ENCODE data around the gene ALDH3A1. TPM values are rescaled to one million over a fixed set of nuclear protein-coding genes. Genes with fewer than 3 reads are reported as not detected.

The ALDH3A1 gene
- total and polyA plus RNA-seq, 2 of the 4 experiments (the other 2 are of a cell fraction) = not detected

DNA sequence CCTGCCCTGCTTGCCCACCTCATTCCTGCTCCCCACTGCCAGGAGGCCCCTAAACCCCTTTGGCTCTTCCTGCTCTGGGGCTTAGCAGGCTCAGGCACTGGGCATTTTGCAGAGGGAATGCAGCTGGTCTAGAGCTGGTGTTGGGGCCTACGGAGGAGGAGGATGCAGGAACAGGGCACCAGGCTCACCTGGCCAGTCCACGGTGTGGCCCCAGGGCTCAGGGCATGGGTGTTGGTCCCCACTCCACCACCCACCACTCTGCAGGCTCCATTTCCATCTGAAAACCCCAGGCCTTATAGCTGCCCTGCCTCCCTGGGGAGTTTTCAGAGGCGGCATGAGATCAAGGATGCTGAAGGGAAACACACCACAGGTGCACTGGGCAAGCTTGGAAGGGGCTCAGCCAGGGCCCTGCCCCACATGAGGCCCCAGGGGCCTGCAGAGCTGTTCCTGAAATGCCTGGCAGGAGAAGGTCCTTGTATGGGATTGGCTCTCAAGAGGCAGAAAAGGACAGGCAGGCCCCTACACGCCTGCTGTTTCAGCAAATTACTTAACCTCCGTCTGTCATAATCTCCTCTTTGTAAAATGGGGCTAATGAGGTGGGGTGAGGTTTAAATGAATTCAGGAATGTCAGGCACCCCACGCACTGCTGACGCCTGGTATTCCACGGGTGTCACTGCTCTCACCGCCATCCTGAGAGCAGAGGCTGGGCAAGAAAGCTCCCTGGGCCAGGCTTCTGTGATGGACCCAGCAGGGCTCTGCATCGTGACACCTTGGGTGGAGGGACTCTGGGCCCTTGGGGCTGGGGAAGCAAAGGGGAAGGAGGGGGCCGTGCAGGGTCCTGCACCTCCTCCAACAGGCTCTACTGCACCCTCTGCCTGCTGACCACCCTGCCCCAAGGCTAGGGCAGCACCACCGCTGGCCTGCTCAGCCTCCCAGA, 41.0 kb downstream of the ALDH3A1 start:
- no peak overlapping the region for H2BK15ac ChIP-seq (ENCODE audit: low read depth, low read length)
- no peak overlapping the region for H3K56ac ChIP-seq (ENCODE audit: extremely low read depth, insufficient read depth, low read length)
- no peak overlapping the region for H3K4ac ChIP-seq (ENCODE audit: low read depth, low read length)
- no peak for ATAC-seq (ENCODE audit: low read depth)
- TF ChIP-seq NFE2L2 (IDR thresholded peaks at IDR 0.05; ENCODE audit: low read depth, low read length) = no peak
- TF ChIP-seq MAZ (IDR thresholded peaks at IDR 0.05; ENCODE audit: borderline replicate concordance, low read depth, low read length) = no peak
- no peak for TF ChIP-seq POLR2A (IDR thresholded peaks at IDR 0.05; ENCODE audit: low read depth, low read length)
- TF ChIP-seq, protein P1, sequence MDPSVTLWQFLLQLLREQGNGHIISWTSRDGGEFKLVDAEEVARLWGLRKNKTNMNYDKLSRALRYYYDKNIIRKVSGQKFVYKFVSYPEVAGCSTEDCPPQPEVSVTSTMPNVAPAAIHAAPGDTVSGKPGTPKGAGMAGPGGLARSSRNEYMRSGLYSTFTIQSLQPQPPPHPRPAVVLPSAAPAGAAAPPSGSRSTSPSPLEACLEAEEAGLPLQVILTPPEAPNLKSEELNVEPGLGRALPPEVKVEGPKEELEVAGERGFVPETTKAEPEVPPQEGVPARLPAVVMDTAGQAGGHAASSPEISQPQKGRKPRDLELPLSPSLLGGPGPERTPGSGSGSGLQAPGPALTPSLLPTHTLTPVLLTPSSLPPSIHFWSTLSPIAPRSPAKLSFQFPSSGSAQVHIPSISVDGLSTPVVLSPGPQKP (IDR thresholded peaks at IDR 0.05; ENCODE audit: borderline replicate concordance, low read depth, low read length) = no peak
- no peak for TF ChIP-seq CHD1 (IDR thresholded peaks at IDR 0.05; ENCODE audit: low read depth, low read length)
- no peak for TF ChIP-seq MXI1 (IDR thresholded peaks at IDR 0.05; ENCODE audit: borderline replicate concordance, low read depth, low read length)
- TF ChIP-seq, protein P2, sequence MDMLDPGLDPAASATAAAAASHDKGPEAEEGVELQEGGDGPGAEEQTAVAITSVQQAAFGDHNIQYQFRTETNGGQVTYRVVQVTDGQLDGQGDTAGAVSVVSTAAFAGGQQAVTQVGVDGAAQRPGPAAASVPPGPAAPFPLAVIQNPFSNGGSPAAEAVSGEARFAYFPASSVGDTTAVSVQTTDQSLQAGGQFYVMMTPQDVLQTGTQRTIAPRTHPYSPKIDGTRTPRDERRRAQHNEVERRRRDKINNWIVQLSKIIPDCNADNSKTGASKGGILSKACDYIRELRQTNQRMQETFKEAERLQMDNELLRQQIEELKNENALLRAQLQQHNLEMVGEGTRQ (IDR thresholded peaks at IDR 0.05; ENCODE audit: low read depth, low read length) = no peak
- no peak for TF ChIP-seq MAFK (IDR thresholded peaks at IDR 0.05; ENCODE audit: low read depth, low read length)
- TF ChIP-seq, protein P3, sequence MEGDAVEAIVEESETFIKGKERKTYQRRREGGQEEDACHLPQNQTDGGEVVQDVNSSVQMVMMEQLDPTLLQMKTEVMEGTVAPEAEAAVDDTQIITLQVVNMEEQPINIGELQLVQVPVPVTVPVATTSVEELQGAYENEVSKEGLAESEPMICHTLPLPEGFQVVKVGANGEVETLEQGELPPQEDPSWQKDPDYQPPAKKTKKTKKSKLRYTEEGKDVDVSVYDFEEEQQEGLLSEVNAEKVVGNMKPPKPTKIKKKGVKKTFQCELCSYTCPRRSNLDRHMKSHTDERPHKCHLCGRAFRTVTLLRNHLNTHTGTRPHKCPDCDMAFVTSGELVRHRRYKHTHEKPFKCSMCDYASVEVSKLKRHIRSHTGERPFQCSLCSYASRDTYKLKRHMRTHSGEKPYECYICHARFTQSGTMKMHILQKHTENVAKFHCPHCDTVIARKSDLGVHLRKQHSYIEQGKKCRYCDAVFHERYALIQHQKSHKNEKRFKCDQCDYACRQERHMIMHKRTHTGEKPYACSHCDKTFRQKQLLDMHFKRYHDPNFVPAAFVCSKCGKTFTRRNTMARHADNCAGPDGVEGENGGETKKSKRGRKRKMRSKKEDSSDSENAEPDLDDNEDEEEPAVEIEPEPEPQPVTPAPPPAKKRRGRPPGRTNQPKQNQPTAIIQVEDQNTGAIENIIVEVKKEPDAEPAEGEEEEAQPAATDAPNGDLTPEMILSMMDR (conservative IDR thresholded peaks at IDR 0.05; ENCODE audit: low read depth, low read length) = no peak
- no peak for TF ChIP-seq BHLHE40 (IDR thresholded peaks at IDR 0.05; ENCODE audit: low read depth, low read length)
- TF ChIP-seq CEBPB (IDR thresholded peaks at IDR 0.05; ENCODE audit: low read depth, low read length) = no peak
- no peak for TF ChIP-seq RFX5 (IDR thresholded peaks at IDR 0.05; ENCODE audit: low read depth, low read length)
- no peak for TF ChIP-seq SMC3 (IDR thresholded peaks at IDR 0.05; ENCODE audit: low read depth, low read length)
- TF ChIP-seq RCOR1 (IDR thresholded peaks at IDR 0.05; ENCODE audit: insufficient replicate concordance, low read length) = no peak
- no peak overlapping the region for H2BK20ac ChIP-seq (ENCODE audit: low read depth, low read length)
- in situ Hi-C loops (cut with MboI; ENCODE audit: low sequenced_read_pairs) = no loop called here
- H4K5ac ChIP-seq (ENCODE audit: low read depth, low read length) = no peak overlapping the region
- WGBS, 2 experiments (ENCODE audit: extremely low coverage in 2 of 2, insufficient read length in 1 of 2) = 60% methylated on average over 1 of the region's 12 CpGs; no CpG with 5 or more reads in 1 of the 2 experiments
- H2AFZ ChIP-seq (replicated peaks; ENCODE audit: low read length, poor library complexity) = no peak overlapping the region
- H2BK120ac ChIP-seq (ENCODE audit: low read depth, low read length) = no peak overlapping the region
- H4K20me1 ChIP-seq (ENCODE audit: insufficient read depth, low read length) = no peaks in the 10 kb centered on the region
- no peak overlapping the region for H4K8ac ChIP-seq (ENCODE audit: low read depth in 2 of 2, low read length in 2 of 2)
- no peak overlapping the region for H4K91ac ChIP-seq (ENCODE audit: insufficient read depth, low read depth, low read length)
- H2AK5ac ChIP-seq (ENCODE audit: low read depth, low read length) = no peak overlapping the region
- no peak overlapping the region for H3K27ac ChIP-seq (ENCODE audit: insufficient read depth, low read length)
- peaks cover 23% of the 10 kb centered on the region for H3K27me3 ChIP-seq (ENCODE audit: control insufficient read depth, insufficient read depth, low read length)
- no peaks in the 10 kb centered on the region for H3K9me1 ChIP-seq (ENCODE audit: insufficient read depth, low read length)
- H3K4me2 ChIP-seq (ENCODE audit: low read depth, low read length) = no peak overlapping the region
- no peak for DNase-seq
- BruUV-seq (replicated peaks) = no TSS peak
- ChIA-PET POLR2A (ENCODE audit: unreplicated experiment) (interaction anchor here (0.6 kb wide), 1 partner anchor 144 kb away, joined by 15 read pairs; no protein-coding TSS in a partner anchor), CTCF (interaction anchor here (0.6 kb wide), 1 partner anchor 323 kb away, joined by 3 read pairs; no protein-coding TSS in a partner anchor)
- H3K23ac ChIP-seq (ENCODE audit: low read depth, low read length) = no peak overlapping the region
- H3K4me1 ChIP-seq (ENCODE audit: control insufficient read depth, insufficient read depth, low read length) = no peaks in the 10 kb centered on the region; the same call in 1 of the 2 replicates
- no peaks in the 10 kb centered on the region for H3K9me3 ChIP-seq (ENCODE audit: control insufficient read depth, insufficient read depth, low read length)
- H3K79me1 ChIP-seq (ENCODE audit: low read depth in 1 of 2, low read length in 2 of 2) = no peaks in the 10 kb centered on the region
- H3K14ac ChIP-seq (replicated peaks; ENCODE audit: low read depth, low read length) = no peak overlapping the region
- dilution Hi-C loops (cut with HindIII; ENCODE audit: low sequenced_read_pairs, unreplicated experiment) = no loop called here
- no peak overlapping the region for H3K4me3 ChIP-seq (ENCODE audit: insufficient read depth, low read depth, low read length)
- intact Hi-C loops (cut with micrococcal nuclease) = no loop called here
- no peaks in the 10 kb centered on the region for H3K36me3 ChIP-seq (ENCODE audit: control insufficient read depth, insufficient read depth, low read length)
- H3K18ac ChIP-seq (ENCODE audit: low read depth, low read length) = no peak overlapping the region
- no peak overlapping the region for H3K9ac ChIP-seq (ENCODE audit: low read depth, low read length)
- no peak overlapping the region for H2AK9ac ChIP-seq (replicated peaks; ENCODE audit: low read depth, low read length, poor library complexity)
- no peak overlapping the region for H2BK5ac ChIP-seq (ENCODE audit: low read depth, low read length, poor library complexity, severe bottlenecking)
